IMR-90 (cell line): ENCODE data around the gene ANXA3. TPM values are rescaled to one million over a fixed set of nuclear protein-coding genes. Genes with fewer than 3 reads are reported as not detected.
"Not testable (repeated sequence)": the region's sequence is repeated elsewhere in the genome, so short reads cannot be mapped to it uniquely, and the experiment has no call there.

ENCODE experiments used
- ATAC-seq: fragments of 200-7000 bp; cut with Tn5 transposase; 2 replicates; pipeline ENCODE4 v1.9.1; 2020; ENCODE audit warnings: low read depth, mild to moderate bottlenecking, moderate library complexity
- BruUV-seq: library from RNA; stranded (reverse); fragments of 400-500 nt; replicated peaks from 2 replicates; lab custom pipeline; 2021; lab: Mats Ljungman, UMichigan
- CTCF ChIA-PET: fragments of 300-600 bp; formaldehyde crosslinking; extraction: SDS; loops from one replicate; lab custom pipeline; 2021; ENCODE audit warnings: antibody characterized with exemption; lab: Yijun Ruan, JAX
- POLR2A ChIA-PET: fragments of 300-600 bp; sonication (Branson Sonifier 250); formaldehyde crosslinking; loops from one replicate; lab custom pipeline; 2022; ENCODE audit warnings: antibody characterized with exemption; ENCODE audit not compliant: unreplicated experiment; lab: Charles Lee
- DNase-seq: peaks from one replicate; pipeline ENCODE4 v3.0.0; 2013
- H2AFZ ChIP-seq: replicated peaks from 2 replicates; pipeline ENCODE3; 2013; ENCODE audit warnings: low read length, mild to moderate bottlenecking; ENCODE audit not compliant: poor library complexity
- H2AK5ac ChIP-seq: 2 replicates; pipeline ENCODE4 v1.6.1; 2013; ENCODE audit warnings: low read depth, low read length, inconsistent platforms
- H2AK9ac ChIP-seq: replicated peaks from 2 replicates; pipeline ENCODE3; 2013; ENCODE audit warnings: mild to moderate bottlenecking, low read depth, low read length, moderate library complexity; ENCODE audit not compliant: poor library complexity
- H2BK120ac ChIP-seq: 2 replicates; pipeline ENCODE4 v1.6.1; 2013; ENCODE audit warnings: low read depth, low read length, inconsistent platforms
- H2BK15ac ChIP-seq: 3 replicates; pipeline ENCODE4 v1.6.1; 2013; ENCODE audit warnings: low read depth, low read length, inconsistent platforms
- H2BK20ac ChIP-seq: 2 replicates; pipeline ENCODE4 v1.6.1; 2013; ENCODE audit warnings: low read depth, mild to moderate bottlenecking, inconsistent platforms, low read length, moderate library complexity
- H2BK5ac ChIP-seq: 2 replicates; pipeline ENCODE4 v1.6.1; 2013; ENCODE audit warnings: mild to moderate bottlenecking, low read depth, low read length, inconsistent platforms; ENCODE audit not compliant: poor library complexity, severe bottlenecking
- H3K14ac ChIP-seq: replicated peaks from 2 replicates; pipeline ENCODE4 v1.6.1; 2013; ENCODE audit warnings: low read depth, low read length, inconsistent platforms
- H3K18ac ChIP-seq: 2 replicates; pipeline ENCODE4 v1.6.1; 2013; ENCODE audit warnings: low read depth, low read length, control low read depth
- H3K23ac ChIP-seq: 2 replicates; pipeline ENCODE4 v1.6.1; 2013; ENCODE audit warnings: low read depth, low read length, inconsistent platforms
- H3K27ac ChIP-seq: 2 replicates; pipeline ENCODE4 v1.5.1; 2013; ENCODE audit warnings: mild to moderate bottlenecking, control low read depth, low read length; ENCODE audit not compliant: insufficient read depth
- H3K27me3 ChIP-seq: 2 replicates; pipeline ENCODE4 v1.6.1; 2013; ENCODE audit warnings: low read length; ENCODE audit not compliant: control insufficient read depth, insufficient read depth
- H3K36me3 ChIP-seq: 2 replicates; pipeline ENCODE4 v1.6.1; 2013; ENCODE audit warnings: low read length, mixed read lengths; ENCODE audit not compliant: control insufficient read depth, insufficient read depth
- H3K4ac ChIP-seq: 2 replicates; pipeline ENCODE4 v1.6.1; 2013; ENCODE audit warnings: low read depth, low read length, inconsistent platforms
- H3K4me1 ChIP-seq: 2 replicates; pipeline ENCODE4 v1.6.1; 2013; ENCODE audit warnings: low read length, mixed read lengths; ENCODE audit not compliant: control insufficient read depth, insufficient read depth
- H3K4me2 ChIP-seq: 2 replicates; pipeline ENCODE4 v1.6.1; 2013; ENCODE audit warnings: low read depth, mild to moderate bottlenecking, control low read depth, low read length, moderate library complexity
- H3K4me3 ChIP-seq: 2 replicates; pipeline ENCODE4 v1.5.1; 2013; ENCODE audit warnings: low read depth, mild to moderate bottlenecking, control low read depth, low read length, moderate library complexity; ENCODE audit not compliant: insufficient read depth
- H3K56ac ChIP-seq: 2 replicates; pipeline ENCODE4 v1.6.1; 2013; ENCODE audit warnings: low read length, inconsistent platforms; ENCODE audit not compliant: insufficient read depth; ENCODE audit errors: extremely low read depth
- H3K79me1 ChIP-seq, 2 experiments: 2 replicates each; pipeline ENCODE4 v1.6.1; 2013; ENCODE audit warnings: low read length in 2 of 2, inconsistent platforms in 1 of 2, low read depth in 1 of 2
- H3K9ac ChIP-seq: 2 replicates; pipeline ENCODE4 v1.6.1; 2013; ENCODE audit warnings: low read depth, low read length, control low read depth
- H3K9me1 ChIP-seq: 2 replicates; pipeline ENCODE4 v1.6.1; 2013; ENCODE audit warnings: low read length, inconsistent platforms; ENCODE audit not compliant: insufficient read depth
- H3K9me3 ChIP-seq: 2 replicates; pipeline ENCODE4 v1.6.1; 2013; ENCODE audit warnings: low read length; ENCODE audit not compliant: control insufficient read depth, insufficient read depth
- H4K20me1 ChIP-seq: 2 replicates; pipeline ENCODE4 v1.6.1; 2013; ENCODE audit warnings: low read length, inconsistent platforms; ENCODE audit not compliant: insufficient read depth
- H4K5ac ChIP-seq: 2 replicates; pipeline ENCODE4 v1.6.1; 2013; ENCODE audit warnings: mild to moderate bottlenecking, low read depth, low read length, control low read depth
- H4K8ac ChIP-seq, 2 experiments: 2 replicates each; pipeline ENCODE4 v1.6.1; 2013; ENCODE audit warnings: low read depth in 2 of 2, low read length in 2 of 2, control low read depth in 1 of 2, inconsistent platforms in 1 of 2
- H4K91ac ChIP-seq: 2 replicates; pipeline ENCODE4 v1.6.1; 2013; ENCODE audit warnings: low read depth, low read length, inconsistent platforms; ENCODE audit not compliant: insufficient read depth
- WGBS, 2 experiments: methylation state at CpG; one replicate each; pipeline versions ENCODE4 v1.1.5 to v1.1.7; 2013; ENCODE audit warnings: missing lambda C conversion rate in 2 of 2; ENCODE audit not compliant: insufficient read length in 1 of 2; ENCODE audit errors: extremely low coverage in 2 of 2; 5-methylcytosine and 5-hydroxymethylcytosine counted together
- dilution Hi-C: fragments of 300-500 bp; cut with HindIII; formaldehyde crosslinking; loops from one replicate; pipeline ENCODE4 v1.14.3; 2018; ENCODE audit warnings: low sequenced_read_pairs; ENCODE audit not compliant: unreplicated experiment
- in situ Hi-C: fragments of 300-500 bp; cut with MboI; formaldehyde crosslinking; loops from 3 replicates; pipeline ENCODE4 v1.14.3; 2019; ENCODE audit warnings: low sequenced_read_pairs, inconsistent platforms, mixed read lengths
- intact Hi-C: fragments of 100-400 bp; cut with micrococcal nuclease; formaldehyde crosslinking; loops from 2 replicates; pipeline ENCODE4 v1.10.0; 2022
- polyA plus RNA-seq, 3 experiments: library from polyadenylated mRNA; depleted of rRNA; stranded (reverse); fragments of >200 nt; gene quantifications; 2 replicates each; pipeline ENCODE4 v1.2.3, GENCODE V29; 2012; ENCODE audit warnings: low replicate concordance in 1 of 3
- total RNA-seq: library from RNA; depleted of rRNA; stranded (reverse); fragments of >200 nt; gene quantifications from 2 replicates; pipeline ENCODE4 v1.2.3, GENCODE V29; 2012

The ANXA3 gene
- total and polyA plus RNA-seq, 2 of the 4 experiments (the other 2 are of a cell fraction) = 4.2 to 5.0 TPM

- dilution Hi-C loops, POLR2A ChIA-PET, H3K4ac ChIP-seq: not testable (repeated sequence)
These were observed 2.7 kb upstream of the ANXA3 start for GRCh38 chr4:78548889-78549288.

More at GRCh38 chr4:78548889-78549288, 2.7 kb upstream of the ANXA3 start:
- in situ Hi-C loops, H4K8ac ChIP-seq, BruUV-seq, H3K56ac ChIP-seq, H2AK5ac ChIP-seq, H2BK20ac ChIP-seq, H2AFZ ChIP-seq, CTCF ChIA-PET, H2BK5ac ChIP-seq, H3K4me3 ChIP-seq, H3K18ac ChIP-seq, H3K4me1 ChIP-seq, H2BK15ac ChIP-seq, H2BK120ac ChIP-seq, ATAC-seq, H3K9me1 ChIP-seq, H3K14ac ChIP-seq, H3K36me3 ChIP-seq, H3K4me2 ChIP-seq, intact Hi-C loops, H4K91ac ChIP-seq, DNase-seq, H3K79me1 ChIP-seq, H3K9me3 ChIP-seq, H3K23ac ChIP-seq, H3K27me3 ChIP-seq, H3K27ac ChIP-seq, H2AK9ac ChIP-seq, H4K20me1 ChIP-seq, H3K9ac ChIP-seq, H4K5ac ChIP-seq: not testable (repeated sequence)
- WGBS, 2 experiments = no CpG with 5 or more reads among the region's 4 CpGs
